HG02759 (cell line): ENCODE measurements around the gene SRRM4.
"Not testable (repeated sequence)": the region's sequence is repeated elsewhere in the genome, so short reads cannot be mapped to it uniquely, and the experiment has no call there.

Experiments
- ATAC-seq: cut with Tn5 transposase; IDR thresholded peaks from one replicate; pipeline ENCODE4 v1.9.1; 2021; ENCODE audit warnings: mild to moderate bottlenecking, moderate library complexity; ENCODE audit not compliant: unreplicated experiment

The SRRM4 gene

DNA sequence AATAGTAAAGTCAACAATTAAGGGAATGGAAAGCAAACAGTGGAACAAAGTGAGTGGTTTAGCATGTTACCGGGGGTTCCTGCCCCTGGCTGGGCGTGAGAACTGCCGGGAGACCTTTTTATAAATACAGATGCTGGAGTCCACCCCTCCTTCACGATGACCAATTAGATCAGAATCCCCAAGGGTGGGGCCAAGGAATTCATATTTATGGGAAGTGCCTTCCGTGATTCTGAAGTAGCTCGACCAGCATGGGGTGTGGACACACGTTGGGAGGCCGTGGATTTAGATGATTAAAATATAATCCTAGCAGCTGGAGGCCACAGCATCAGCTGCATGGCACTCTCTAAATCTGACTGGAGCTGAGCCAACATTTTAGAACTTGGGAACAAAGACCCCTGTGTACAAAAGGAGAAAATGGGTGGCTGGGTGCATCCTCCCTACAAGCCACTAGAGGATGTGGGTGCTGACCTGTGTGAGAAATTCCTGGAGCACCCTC is 87.9 kb downstream of the SRRM4 start:
- ATAC-seq, result no peak

DNA sequence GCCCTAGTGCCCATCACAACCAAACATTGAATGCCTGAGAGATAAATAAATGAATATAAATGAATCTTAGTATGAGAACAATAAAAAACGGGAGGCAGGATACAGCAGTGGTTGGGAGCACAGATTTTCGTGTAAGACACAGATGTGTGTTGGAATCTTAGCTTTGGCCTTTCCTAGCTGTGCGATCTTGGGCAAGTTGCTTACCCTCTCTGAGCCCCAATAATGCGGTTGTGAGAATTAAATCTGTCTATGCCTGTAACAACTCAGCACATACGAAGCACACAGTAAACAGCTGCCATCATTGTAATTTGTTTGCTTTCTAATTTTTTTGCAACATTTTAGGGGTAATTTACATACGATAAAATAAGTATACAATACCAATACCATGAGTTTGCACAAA is 89.8 kb downstream of the SRRM4 start:
- no peak for ATAC-seq

DNA sequence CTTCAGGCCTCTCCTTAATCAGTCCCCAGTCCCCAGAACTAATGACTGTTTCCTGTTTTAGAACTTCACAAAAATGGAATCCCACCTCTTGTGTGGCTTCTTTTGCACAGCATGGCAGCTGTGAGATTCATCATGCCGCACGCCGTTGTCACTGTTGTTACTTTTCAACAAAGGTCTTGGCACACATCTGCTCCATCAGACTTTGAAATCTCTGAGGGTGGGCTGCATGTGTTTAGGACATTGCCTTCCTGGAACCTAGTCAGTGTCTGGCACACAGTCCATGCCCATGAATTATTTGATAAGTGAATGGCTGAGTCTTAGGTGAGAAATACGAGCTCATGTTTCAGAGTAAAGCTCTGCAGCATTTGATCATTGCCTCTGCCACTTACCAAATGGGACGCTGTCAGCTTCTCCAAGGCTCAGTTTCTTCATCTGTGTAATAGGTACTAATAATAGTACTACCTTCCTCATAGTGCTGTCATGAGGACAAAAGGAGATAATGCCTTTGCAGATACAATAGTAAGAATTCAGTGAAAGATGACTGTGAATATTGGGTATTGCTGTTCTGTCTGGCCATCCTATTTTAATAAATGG is 90.4 kb downstream of the SRRM4 start:
- no peak for ATAC-seq

DNA sequence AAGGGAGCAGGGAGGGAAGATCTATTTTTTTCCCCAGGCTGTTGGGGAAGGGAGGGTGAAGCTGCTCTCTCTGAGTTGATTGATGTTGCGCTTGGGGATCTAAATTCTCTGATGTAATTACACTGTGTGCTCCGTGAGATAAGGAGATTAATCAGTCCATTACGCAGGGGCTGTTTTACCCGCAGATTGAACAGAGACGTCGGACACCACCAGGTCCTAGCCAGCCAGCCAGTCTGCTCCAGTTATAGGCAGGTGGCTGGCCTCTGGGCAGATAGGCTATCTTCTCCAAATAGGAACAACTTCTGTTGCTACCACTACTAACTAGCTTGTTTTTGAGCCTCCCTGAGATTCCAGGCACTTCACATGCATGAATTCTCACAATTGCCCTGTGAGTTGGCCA is 91.1 kb downstream of the SRRM4 start:
- ATAC-seq, result no peak

DNA sequence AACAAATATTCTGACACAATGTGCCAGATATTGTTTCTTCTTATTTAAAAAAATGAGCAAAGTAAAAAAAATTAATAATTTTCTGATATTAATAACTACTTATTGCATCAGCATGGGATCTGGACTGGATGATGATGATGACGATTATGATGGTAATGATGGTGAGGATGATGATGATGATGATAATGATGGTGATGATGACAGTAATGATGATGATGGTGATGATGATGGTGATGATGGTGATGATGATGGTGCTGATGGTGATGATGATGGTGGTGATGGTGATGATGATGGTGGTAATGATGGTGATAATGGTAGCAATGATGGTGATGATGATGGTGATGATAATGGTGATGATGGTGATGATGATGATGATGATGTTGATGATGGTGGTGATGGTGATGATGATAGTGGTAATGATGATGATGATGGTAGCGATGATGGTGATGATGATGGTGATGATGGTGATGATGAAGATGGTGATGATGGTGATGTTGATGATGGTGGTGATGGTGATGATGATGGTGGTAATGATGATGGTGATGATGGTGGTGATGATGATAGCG is 94.0 kb downstream of the SRRM4 start:
- ATAC-seq, result no peak

DNA sequence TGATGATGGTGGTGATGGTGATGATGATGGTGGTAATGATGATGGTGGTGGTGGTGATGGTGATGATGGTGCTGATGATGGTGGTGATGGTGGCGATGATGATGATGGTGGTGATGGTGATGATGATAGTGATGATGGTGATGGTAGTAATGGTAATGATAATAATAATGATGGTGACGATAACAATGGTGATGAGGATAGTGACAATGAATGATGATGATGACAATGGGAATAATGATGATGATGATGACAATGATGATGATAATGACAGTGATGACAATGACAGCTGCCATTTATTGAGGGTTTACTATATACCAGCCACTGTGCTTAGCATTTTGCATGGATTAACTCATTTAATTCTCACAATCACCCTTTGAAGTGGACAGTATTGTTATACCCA is 94.6 kb downstream of the SRRM4 start:
- no peak for ATAC-seq

DNA sequence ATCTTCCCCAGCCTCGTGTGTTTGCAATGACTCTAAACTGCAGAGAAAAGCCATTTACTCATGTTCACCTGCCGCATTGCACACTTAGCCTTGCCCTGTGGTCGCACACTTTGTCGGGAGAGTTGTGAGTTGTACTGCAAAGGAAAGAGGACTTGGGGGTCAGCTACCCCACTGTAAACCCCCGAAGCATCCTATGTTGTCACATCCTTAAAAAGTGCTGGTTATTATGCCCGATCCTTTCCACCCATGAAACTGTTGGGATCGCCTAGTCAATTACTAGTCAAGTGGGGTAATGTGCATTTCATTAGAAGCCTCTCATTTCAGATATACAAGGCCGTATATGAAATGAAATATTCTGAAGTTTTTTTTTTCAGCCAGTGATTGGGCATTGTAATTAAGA is 98.2 kb downstream of the SRRM4 start:
- ATAC-seq, result no peak

DNA sequence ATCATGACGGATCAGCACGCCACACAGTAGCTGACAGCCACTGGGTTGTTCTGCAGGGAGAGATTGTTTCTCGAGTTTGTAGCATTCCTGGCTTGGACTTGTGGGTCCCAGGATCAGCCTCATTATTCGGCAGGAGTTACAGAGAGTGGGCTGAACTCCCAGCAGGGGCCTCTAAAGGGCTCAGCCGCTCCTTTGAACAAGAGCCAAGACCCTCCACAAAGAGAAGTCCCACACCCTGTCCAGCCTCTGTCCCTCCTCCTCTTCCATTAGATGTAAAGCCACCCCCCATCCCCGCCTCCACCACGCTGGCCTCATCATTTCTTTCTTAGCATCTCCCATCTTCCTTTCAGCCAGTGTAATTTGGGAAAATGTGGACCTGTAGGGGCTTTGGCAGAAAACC is 100.7 kb downstream of the SRRM4 start:
- no peak for ATAC-seq

DNA sequence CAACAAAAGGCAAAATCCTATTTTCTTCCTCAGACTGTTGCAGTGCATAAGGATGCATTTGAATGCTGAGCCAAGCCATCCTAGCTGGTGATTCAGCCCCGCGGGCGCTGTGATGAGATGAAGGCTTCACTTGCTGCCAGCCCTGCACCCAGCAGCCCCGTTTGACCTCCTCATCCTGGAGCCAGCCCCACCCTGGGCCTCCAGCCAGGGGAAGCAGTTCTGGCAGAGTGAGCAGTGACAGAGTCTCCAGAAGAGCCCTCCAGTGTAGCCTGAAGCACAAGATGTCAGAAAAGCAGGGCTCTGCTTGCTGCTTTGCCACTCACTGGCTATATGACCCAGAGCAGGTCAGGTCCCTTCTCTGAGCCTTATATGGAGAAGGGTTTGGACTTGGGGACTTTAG is 101.2 kb downstream of the SRRM4 start:
- ATAC-seq, result no peak

DNA sequence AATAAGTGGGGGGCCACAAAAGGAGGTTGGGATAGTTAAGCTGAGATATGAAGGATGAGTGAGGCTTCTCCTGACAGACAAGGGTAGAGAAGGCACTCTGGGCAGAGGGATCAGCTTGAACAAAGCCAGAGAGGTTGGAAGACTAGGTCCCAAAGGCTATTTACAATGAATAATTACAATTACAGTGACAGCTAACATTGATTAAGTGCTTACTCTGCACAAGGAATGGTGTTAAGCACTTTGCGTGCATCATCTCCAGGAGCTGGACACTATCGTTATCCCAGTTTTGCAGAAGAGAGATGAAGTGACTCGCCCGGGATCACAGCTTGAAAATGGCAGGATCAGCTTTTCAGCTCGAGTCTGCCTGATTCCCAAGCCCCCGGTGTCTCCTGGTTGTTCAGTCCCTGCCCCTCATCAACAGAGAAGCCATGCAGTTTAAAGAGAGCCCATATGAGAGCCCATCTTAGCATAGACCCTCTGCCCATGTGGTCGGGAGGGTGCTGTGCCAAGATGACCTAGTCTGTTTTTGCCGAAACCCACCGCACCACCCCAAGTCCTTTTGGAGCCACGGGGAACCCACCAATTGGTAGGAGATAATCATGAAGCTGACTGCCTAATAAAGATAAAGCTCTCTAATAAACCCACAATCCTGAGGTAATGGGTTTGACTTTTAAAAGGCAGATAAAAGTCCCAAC is 107.5 kb downstream of the SRRM4 start:
- ATAC-seq, result no peak

DNA sequence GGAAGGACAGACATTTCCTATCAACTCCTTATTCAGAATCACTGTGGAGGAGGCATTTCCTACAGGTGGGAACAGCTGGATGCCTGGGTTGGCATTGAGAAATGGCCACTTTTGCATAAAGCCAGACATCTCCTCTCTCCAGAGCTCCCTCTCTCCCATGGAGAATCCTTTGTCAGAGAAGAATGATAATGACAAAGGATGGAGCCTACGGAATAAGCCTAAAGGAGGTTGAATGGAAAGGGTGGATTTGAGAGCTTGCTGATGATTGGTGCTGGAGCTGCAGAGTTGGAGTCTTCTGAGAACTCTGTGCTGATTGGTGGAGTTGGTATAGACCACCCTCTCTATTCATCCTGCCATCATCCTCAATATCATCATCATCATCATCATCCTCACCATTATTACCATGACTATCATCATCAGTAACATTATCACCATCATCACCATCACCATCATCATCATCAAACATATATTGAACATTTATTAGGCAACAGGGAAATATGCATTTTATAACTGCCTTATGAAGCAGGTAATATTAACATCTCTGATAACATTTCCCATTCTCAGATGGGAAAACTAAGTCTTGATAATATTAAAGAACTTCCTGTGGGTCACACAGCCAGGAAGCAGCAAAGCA is 108.2 kb downstream of the SRRM4 start:
- no peak for ATAC-seq

DNA sequence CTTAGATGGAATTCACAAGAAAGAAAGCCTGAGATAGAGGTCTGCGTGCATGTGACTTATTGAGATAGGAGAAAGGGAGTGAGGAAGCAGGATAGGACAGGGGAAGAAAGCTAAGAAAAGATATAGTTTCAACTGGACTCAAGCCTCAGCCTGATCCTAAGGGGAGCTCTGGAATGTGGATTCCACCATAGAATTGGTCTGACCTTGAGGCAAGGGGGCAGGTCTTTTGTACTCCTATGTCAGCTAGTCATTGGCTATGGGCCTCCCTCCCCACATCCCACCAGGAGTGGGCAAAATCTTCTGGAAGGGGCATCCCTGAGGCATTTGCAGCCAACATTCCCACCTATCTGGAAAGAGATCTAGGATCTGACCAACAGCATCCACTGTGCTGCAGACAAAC is 108.9 kb downstream of the SRRM4 start:
- ATAC-seq, result no peak

DNA sequence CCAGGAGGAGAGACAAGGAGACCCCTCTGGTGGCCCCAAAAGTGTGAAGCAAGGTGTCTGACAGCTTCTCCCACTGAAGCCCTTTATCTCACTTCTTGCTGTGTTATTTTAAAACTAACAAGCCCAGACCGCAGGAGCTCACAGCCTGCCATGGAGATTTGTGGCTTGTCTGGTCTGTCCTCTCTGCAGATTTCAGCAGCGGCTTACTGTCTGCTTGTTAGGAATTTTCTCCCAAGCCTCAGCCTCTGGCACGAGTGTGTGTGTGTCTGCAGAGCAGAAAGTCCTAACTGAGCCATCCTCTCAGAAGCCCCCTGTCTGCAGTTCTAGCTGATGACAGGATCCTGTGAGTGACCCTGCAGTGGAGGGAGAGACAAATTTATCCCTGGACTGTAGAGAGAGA is 109.5 kb downstream of the SRRM4 start:
- ATAC-seq, result no peak

DNA sequence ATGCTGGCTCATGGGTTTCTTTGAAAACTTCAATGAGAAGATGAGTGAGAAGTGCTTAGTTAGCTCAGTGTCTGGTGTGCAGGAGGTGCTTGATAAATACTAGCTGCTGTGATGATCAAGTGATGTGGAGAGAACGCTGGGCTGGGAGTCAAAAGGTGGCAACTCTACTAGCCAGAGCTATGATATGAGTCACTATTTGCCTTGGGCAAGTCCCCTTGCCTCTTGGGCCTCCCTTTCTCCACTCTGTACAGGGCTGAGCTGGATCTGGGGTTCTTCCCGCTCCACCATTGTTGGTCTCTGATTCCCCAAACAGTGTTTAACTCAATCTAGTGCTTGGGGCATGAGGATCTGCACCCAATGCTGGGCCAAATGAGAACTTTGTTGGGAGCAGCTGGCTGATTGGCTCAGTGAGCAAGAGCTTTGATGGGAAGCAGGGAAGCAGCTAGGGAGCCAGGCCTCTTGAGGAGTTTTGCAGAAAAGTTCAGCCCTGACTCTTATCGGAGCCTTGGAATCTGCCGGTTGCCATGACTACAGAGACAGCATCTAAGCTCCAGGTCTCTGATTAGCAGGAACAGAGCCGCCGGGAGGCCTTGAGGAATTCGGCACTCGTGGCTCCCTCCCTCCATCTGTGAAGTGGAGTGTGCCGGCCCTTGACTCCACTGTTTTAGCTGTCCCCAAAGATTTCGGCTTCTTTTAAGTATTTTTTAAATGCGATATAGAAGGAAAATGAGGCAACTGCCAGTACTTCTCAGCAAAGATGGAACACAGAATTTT is 115.3 kb downstream of the SRRM4 start:
- ATAC-seq, result no peak

DNA sequence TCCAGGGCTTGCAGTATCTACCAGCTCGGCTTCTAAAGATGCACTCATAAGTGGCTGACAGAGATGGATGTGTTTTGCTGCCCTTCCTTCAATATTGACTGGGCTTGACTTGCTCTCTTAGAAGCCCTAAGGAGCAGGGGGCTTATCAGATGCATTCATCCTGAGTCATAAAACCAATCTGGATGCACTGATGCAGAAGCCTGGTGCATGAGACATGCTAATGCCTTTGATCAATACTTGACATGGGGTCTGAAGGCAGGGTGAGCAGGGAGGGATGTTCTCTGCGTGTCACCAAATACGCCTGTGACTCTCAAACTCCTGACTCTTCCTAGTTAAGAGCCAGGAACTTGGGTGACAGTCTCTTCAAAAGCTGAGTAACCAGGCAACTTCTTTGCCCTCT is 119.6 kb downstream of the SRRM4 start:
- no peak for ATAC-seq

DNA sequence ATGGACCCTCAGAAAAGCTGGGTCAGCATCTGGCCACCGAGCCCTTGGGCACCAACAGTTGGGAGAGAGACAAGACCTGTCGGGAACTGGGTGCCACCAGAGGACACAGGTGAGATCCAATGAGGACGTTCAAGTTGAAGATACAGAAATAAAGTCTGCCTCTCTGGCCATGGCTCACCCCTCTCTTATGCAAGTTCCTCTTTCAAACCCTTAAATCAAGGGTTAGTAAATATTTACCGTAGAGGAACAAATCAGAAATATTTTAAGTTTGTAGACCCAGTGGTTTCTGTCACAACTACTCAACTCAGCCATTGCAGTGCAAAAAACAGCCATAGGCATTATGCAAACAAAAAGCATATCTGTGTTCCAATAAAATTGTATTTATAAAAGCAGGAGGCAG is 120.9 kb downstream of the SRRM4 start:
- ATAC-seq, result no peak

DNA sequence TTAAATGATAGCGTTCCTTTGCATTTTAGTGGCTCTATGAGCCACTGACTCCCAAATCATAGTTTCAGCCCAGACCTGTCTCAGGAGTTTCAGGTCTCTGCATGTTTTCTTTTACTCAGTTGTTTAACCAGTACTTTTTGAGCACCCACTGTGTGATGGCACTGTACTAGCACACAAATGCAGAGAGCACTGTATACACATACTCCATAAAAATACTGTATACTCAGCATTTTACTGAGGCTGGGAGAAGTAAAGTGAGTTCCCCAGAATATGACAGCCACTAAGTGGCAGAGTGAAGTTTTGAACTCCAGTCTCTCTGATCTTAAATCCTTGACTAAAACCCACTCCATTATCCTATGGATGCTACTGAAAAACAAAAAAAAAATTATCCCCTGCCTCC is 121.4 kb downstream of the SRRM4 start:
- no peak for ATAC-seq

DNA sequence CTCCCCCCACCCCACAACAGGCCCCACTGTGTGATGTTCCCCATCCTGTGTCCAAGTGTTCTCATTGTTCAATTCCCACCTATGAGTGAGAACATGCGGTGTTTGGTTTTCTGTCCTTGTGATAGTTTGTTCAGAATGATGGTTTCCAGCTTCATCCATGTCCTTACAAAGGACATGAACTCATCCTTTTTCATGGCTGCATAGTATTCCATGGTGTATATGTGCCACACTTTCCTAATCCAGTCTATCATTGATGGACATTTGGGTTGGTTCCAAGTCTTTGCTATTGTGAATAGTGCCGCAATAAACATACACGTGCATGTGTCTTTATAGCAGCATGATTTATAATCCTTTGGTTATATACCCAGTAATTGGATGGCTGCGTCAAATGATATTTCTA is 123.6 kb downstream of the SRRM4 start:
- not testable (repeated sequence) for ATAC-seq

DNA sequence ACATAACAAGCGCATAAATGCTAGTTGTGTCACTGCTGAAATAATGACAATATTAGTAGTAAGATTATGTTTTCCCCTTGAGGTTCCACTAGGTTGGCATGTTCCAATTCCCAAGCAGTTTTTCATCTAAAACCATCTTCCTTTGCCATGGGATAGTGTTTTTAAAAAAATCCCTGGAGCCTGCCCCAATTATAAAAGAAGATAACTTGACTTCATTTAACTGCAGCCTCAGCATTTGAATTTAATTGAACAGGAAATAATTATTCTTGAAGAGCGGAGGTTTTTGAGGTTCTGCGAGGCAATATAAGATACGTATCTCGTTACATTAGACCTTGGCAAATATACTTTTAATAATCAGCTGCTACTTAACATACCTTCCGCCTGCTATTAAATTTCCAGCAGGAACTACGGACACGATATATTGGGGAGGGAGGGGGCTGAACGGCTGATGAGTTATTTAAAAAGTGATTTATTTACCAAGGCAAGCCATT is 132.2 kb downstream of the SRRM4 start:
- ATAC-seq, result no peak

DNA sequence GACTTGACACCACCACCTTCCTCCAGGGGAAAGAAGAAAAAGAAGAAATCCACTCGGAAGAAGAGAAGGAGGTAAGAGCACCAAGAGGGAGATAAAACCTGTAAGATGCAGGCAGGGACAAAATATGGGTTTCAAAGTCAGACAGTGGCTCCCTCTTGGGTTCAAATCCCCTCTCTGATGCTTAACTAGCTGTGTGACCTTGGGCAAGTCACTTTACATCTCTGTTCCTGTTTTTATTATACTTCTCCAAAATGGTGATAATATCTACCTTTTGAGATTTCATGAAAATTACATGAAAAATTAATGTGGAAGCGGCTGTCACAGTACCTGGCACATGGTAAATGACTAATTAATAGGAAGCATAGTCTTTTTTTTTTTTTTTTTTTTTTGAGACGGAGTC is 133.0 kb downstream of the SRRM4 start:
- ATAC-seq, result no peak

DNA sequence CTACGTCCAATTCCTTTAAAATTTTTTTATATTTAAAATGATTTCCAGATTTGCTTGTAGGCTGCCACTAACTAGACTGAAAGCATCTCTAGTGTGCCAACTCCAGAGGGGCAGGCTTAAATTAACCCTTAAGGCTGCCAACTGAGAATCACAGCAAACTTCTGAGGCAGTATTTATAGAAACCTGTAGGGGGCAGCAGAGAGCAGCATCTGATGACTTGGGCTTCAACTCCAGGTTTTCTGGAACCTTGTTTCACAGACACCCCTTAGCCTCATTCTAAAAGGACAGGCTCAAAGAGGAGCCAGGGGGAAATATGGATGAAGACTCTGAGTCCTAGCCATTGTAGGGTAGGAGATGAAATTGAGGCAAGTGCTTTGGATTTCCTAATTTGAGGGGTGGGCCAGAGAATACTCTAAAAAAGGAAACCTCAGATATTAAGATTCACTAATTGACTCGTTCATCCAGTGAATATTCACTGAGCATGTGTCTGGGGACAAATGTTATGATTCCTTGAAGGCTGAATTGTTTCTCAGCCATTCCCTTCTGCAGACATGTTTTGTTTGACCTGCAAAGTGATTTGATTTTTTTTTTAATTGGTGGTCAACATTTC is 134.1 kb downstream of the SRRM4 start:
- ATAC-seq, result no peak
